Measurements from ENCODE around the gene TRERF1. TPM values are rescaled to one million over a fixed set of nuclear protein-coding genes. Genes with fewer than 3 reads are reported as not detected.

Gene TRERF1
- total and polyA plus RNA-seq, 2 of the 4 experiments (the other 2 are of a cell fraction), result 6.3 to 9.9 TPM

DNA sequence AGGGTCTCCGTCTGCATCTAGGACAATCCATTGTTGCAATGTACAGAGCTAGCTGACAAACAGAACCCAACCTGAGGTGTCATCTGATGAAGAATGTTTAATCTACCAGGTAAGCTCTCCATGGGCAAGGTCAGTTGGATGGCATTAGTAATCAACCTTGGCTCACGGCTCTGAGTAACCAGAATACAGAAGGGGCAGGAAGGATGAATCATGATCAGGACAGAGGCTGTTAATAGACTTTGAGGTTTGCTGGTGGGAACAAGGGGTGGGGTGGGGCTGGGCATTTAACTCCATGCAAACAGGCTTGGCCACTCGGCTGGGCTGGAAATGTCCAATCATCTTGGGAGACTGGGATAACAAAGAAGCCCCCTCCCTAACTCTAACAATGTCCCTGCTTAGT, 157.0 kb downstream of the TRERF1 start:
- Histone ChIP-seq H3K4me2 (ENCODE audit: low read depth, low read length) (no peak overlapping the region), H3K9me1 (ENCODE audit: insufficient read depth, low read length) (peaks cover 41% of the 10 kb centered on the region), H3K9ac (ENCODE audit: low read depth, low read length) (no peak overlapping the region), H3K56ac (ENCODE audit: extremely low read depth, insufficient read depth, low read length) (no peak overlapping the region), H3K18ac (ENCODE audit: low read depth, low read length) (no peak overlapping the region), H2BK15ac (ENCODE audit: low read depth, low read length) (peak overlapping the region; percentile 25; the same call in 1 of the 3 replicates), H4K8ac (ENCODE audit: low read depth in 2 of 2, low read length in 2 of 2) (no peak overlapping the region; a peak in 1 of 4 replicates), H2BK20ac (ENCODE audit: low read depth, low read length) (peak overlapping the region; percentile 64; the same call in 1 of the 2 replicates), H3K27me3 (ENCODE audit: control insufficient read depth, insufficient read depth, low read length) (no peaks in the 10 kb centered on the region), H2AK9ac (replicated peaks; ENCODE audit: low read depth, low read length, poor library complexity) (peak overlapping the region; percentile 44), H3K4me3 (ENCODE audit: insufficient read depth, low read depth, low read length) (no peak overlapping the region), H3K4me1 (ENCODE audit: control insufficient read depth, insufficient read depth, low read length) (peaks cover 27% of the 10 kb centered on the region), H2AK5ac (ENCODE audit: low read depth, low read length) (peak overlapping the region; percentile 83; the same call in 1 of the 2 replicates), H3K23ac (ENCODE audit: low read depth, low read length) (peak overlapping the region; percentile 51), H3K27ac (ENCODE audit: insufficient read depth, low read length) (no peak overlapping the region), H2BK120ac (ENCODE audit: low read depth, low read length) (peak overlapping the region; percentile 60; the same call in 1 of the 2 replicates), H3K4ac (ENCODE audit: low read depth, low read length) (peak overlapping the region; percentile 71), H2AFZ (replicated peaks; ENCODE audit: low read length, poor library complexity) (no peak overlapping the region), H4K5ac (ENCODE audit: low read depth, low read length) (no peak overlapping the region), H4K91ac (ENCODE audit: insufficient read depth, low read depth, low read length) (peak overlapping the region; percentile 35; the same call in 1 of the 2 replicates), H3K79me1 (ENCODE audit: low read depth in 1 of 2, low read length in 2 of 2) (peaks cover 60 to 82% of the 10 kb centered on the region in 2 experiments), H2BK5ac (ENCODE audit: low read depth, low read length, poor library complexity, severe bottlenecking) (peak overlapping the region; percentile 49), H3K14ac (replicated peaks; ENCODE audit: low read depth, low read length) (peak overlapping the region; percentile 60; the same call in 1 of the 2 replicates), H3K9me3 (ENCODE audit: control insufficient read depth, insufficient read depth, low read length) (no peaks in the 10 kb centered on the region), H3K36me3 (ENCODE audit: control insufficient read depth, insufficient read depth, low read length) (peaks cover 4% of the 10 kb centered on the region), H4K20me1 (ENCODE audit: insufficient read depth, low read length) (peaks cover 10% of the 10 kb centered on the region; the same call in 1 of the 2 replicates)
- peak; percentile 76 for DNase-seq
- TF ChIP-seq BHLHE40 (IDR thresholded peaks at IDR 0.05; ENCODE audit: low read depth, low read length) (no peak), FOS (IDR thresholded peaks at IDR 0.05; ENCODE audit: low read depth, low read length) (no peak), MXI1 (IDR thresholded peaks at IDR 0.05; ENCODE audit: borderline replicate concordance, low read depth, low read length) (no peak), RCOR1 (IDR thresholded peaks at IDR 0.05; ENCODE audit: insufficient replicate concordance, low read length) (no peak), CHD1 (IDR thresholded peaks at IDR 0.05; ENCODE audit: low read depth, low read length) (no peak), RFX5 (IDR thresholded peaks at IDR 0.05; ENCODE audit: low read depth, low read length) (no peak), MAZ (IDR thresholded peaks at IDR 0.05; ENCODE audit: borderline replicate concordance, low read depth, low read length) (no peak), RAD21 (IDR thresholded peaks at IDR 0.05; ENCODE audit: low read length) (no peak; the same call in 1 of the 2 replicates), SMC3 (IDR thresholded peaks at IDR 0.05; ENCODE audit: low read depth, low read length) (no peak), POLR2A (IDR thresholded peaks at IDR 0.05; ENCODE audit: low read depth, low read length) (no peak), CEBPB (IDR thresholded peaks at IDR 0.05; ENCODE audit: low read depth, low read length) (no peak)
- TF ChIP-seq, protein P1, sequence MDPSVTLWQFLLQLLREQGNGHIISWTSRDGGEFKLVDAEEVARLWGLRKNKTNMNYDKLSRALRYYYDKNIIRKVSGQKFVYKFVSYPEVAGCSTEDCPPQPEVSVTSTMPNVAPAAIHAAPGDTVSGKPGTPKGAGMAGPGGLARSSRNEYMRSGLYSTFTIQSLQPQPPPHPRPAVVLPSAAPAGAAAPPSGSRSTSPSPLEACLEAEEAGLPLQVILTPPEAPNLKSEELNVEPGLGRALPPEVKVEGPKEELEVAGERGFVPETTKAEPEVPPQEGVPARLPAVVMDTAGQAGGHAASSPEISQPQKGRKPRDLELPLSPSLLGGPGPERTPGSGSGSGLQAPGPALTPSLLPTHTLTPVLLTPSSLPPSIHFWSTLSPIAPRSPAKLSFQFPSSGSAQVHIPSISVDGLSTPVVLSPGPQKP (IDR thresholded peaks at IDR 0.05; ENCODE audit: borderline replicate concordance, low read depth, low read length), result no peak
- TF ChIP-seq, protein P2, sequence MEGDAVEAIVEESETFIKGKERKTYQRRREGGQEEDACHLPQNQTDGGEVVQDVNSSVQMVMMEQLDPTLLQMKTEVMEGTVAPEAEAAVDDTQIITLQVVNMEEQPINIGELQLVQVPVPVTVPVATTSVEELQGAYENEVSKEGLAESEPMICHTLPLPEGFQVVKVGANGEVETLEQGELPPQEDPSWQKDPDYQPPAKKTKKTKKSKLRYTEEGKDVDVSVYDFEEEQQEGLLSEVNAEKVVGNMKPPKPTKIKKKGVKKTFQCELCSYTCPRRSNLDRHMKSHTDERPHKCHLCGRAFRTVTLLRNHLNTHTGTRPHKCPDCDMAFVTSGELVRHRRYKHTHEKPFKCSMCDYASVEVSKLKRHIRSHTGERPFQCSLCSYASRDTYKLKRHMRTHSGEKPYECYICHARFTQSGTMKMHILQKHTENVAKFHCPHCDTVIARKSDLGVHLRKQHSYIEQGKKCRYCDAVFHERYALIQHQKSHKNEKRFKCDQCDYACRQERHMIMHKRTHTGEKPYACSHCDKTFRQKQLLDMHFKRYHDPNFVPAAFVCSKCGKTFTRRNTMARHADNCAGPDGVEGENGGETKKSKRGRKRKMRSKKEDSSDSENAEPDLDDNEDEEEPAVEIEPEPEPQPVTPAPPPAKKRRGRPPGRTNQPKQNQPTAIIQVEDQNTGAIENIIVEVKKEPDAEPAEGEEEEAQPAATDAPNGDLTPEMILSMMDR (conservative IDR thresholded peaks at IDR 0.05; ENCODE audit: low read depth, low read length), result no peak
- intact Hi-C loops (cut with micrococcal nuclease) (no loop called here), in situ Hi-C loops (cut with MboI; ENCODE audit: low sequenced_read_pairs) (no loop called here), dilution Hi-C loops (cut with HindIII; ENCODE audit: low sequenced_read_pairs, unreplicated experiment) (no loop called here)
- POLR2A ChIA-PET (ENCODE audit: unreplicated experiment), result no interaction called here
- BruUV-seq (replicated peaks), result no TSS peak
- peak; percentile 55 for ATAC-seq (ENCODE audit: low read depth)
- CTCF ChIA-PET, result interaction anchor here (1.0 kb wide), 1 partner anchor 253 kb away, joined by 3 read pairs; no protein-coding TSS in a partner anchor
- 50% methylated on average over 2 of the region's 3 CpGs; no CpG with 5 or more reads in 1 of the 2 experiments for WGBS, 2 experiments (ENCODE audit: extremely low coverage in 2 of 2, insufficient read length in 1 of 2)

Data from IMR-90 (cell line).